HG03558 (cell line): ENCODE measurements around the gene TMEM143.
"Not testable (repeated sequence)": the region's sequence is repeated elsewhere in the genome, so short reads cannot be mapped to it uniquely, and the experiment has no call there.

Experiments used
- ATAC-seq: cut with Tn5 transposase; IDR thresholded peaks from one replicate; pipeline ENCODE4 v1.9.1; 2021; ENCODE audit warnings: moderate number of reproducible peaks; ENCODE audit not compliant: unreplicated experiment; ENCODE audit errors: extremely low read depth

Gene TMEM143

DNA sequence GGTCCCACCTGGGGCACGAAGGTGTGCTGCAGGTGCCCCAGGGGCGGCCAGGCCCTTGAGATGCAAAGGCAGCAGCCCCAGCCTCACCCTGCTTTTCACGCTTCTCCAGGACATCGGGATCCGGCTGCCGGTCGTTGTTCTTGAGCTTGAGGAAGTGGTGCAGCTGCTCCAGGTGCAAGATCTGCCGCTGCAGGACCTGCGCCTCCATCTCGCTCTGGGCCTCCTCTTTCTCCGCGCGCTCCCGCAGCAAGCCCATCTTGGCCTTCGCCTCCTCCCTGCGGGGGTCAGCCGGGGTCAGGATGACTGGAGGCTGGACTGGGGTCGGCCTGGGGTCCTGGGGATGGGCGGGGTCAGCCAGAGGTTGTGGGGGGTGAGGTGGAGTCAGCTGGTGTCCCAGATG, 59.9 kb downstream of the TMEM143 start:
- ATAC-seq, result no peak

DNA sequence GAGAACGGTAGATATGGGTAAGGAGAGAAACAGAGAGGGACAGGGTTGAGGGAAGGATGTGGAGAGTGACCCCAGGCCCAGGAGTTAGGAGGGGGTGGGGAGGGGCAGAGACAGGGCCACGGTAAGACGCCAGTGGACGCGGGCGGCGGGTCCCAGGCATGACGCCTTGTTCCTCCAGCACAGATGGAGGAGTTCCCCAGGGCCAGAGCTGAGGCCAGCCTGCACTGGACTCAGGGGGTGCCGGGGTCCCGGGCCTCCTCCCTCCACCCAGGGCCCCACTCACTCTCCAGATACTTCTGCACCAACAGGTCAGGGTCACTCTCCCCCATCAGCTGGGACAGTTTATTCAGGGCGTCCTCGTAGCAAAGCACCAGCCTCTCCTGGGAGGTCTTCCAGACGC, 60.4 kb downstream of the TMEM143 start:
- ATAC-seq, result no peak

DNA sequence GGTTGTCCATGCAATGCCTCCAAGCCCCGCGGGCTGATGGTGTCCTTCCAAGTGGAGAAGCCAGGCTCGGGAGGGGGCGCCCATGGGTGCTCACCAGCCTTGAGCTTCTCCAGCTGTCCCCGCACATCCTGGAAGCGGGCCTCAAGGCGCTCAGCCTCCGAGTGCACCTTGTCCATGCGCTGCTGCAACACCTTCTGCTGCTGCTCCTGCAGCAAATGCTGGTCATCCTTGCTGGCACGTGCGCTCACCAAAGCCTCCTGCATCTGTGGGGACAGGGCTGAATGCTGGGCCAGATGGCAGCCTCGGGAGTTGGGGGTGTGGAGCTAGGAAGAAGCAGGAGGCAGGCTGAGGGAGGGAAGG, 61.2 kb downstream of the TMEM143 start:
- no peak for ATAC-seq

DNA sequence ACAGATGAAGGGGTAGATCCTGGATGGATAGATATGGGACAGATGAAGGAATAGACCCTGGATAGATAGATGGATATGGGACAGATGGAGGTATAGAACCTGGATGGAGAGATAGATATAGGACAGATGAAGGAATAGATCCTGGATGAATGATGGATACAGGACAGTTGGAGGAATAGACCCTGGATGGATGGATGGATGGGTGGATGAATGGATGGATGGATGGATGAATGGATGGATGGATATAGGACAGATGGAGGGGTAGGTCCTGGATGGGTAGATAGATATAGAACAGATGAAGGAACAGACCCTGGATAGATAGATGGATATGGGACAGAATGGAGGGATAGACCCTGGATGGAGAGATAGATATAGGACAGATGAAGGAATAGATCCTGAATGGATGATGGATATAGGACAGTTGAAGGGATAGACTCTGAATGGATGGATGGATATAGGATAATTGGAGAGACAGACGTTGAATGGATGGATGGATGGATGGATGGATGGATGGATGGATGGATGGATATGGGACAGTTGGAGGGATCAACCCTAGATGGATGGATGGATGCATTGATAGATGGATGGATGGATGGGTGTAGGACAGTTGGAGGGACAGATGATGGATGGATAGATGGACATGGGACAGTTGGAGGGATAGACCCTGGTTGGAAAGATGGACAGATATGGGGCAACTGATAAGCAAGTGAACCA, 61.7 kb downstream of the TMEM143 start:
- ATAC-seq, result no peak

DNA sequence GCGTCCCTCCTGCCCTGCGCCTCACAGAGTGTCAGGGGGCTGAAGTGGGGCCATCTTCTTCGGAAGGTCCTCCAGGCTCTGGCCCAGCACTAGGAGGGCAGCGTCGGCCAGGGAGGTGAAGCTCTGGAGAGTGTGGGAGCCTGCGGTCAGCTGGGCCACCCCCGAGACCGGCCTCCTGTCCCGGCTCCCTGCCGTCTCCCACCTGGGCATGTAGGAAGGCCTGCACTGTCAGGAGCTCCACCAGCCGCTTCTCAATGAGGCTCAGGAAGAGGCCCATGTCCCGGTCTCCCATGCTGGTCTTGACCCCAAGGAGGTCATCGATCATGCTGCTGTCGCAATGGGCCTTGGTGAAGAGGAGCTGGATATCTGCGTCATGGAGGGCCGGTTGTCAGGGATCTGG, 65.8 kb downstream of the TMEM143 start:
- ATAC-seq, result no peak

DNA sequence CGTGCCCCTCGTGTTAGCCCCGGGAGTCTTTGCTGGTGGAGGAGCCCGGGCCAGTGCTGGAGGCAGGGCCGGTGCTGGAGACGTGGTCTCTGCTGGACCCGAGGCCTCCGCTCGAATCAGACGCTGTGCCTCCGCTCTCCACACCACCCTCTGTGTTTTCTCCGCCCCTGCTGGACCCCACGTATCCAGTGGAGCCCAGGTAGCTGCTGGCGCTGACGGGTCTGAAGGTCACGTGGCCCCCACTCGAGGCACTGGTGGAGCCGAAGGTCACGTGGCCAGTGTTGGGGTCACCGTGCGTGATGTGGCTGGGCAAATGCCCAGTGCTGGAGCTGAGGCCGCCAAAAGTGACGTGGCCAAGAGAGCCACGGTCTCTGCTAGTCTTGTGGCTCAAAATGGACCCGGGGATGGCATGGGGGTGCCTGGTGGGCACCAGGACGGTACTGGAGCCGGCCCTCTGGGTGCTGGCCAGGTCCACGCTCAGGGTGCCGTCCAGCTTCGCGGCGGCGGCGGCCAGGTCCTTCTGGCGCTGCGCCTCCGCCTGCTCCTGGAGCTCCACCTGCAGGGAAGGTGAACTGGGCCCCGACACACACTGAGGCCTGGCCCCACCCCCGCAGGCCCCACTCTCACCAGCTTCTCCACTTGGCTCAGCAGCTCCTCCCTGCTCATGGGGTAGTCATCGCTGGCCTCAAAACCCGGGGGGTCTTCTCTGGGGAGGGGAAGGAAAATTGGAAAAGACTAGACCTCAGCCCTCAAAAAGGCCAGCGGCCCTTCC, 66.6 kb downstream of the TMEM143 start:
- ATAC-seq, result no peak

DNA sequence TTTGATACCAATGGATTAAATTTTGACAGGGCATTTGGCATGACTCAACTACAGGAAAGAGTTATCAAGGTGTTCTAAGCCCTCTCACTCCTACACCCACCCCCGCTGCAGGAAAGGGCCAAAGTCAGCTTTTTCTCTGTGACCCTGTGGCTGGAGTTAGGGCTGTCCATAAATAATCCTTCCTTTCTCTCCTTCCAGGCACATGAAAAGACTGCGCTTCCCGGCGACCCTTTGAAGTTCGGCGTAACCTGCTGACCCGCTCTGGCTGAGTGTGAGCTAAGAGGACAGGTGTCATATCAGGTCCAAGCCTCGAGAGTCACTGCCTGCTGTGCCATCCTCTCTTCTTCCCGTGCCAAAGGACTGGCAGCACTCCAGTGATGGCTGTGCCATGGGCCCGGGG, 68.3 kb downstream of the TMEM143 start:
- ATAC-seq, result no peak

DNA sequence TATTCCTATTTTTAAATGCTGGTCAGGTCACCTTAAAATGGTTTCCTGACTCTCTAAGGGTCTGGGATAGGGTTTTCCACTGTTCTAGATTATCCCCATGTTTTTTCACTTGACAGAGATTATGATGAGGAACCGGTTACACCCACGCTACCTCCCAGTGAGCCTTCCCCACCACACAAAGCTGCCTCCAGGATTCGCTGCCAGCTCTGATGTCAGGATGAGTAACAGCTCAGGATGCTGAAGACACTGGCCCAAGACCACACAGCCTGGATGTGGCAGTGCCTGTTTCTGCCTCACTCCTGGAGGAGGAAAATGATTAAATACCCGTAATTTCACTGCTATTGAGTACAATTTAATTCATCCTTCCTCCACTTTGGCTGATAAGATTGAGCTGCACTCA, 70.9 kb downstream of the TMEM143 start:
- no peak for ATAC-seq

DNA sequence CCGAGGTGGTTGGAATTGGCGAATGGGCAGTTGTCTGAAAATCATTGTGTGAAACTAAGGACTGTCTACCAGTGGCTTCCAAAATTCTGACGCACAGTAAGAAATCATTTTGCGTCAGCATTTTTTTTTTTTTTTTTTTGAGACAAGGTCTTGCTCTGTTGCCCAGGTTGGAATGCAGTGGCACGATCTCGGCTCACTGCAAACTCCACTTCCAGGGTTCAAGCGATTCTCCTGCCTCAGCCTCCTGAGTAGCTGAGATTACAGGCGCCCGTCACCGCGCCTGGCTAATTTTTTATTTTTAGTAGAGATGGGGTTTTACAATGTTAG, 72.3 kb downstream of the TMEM143 start:
- not testable (repeated sequence) for ATAC-seq

DNA sequence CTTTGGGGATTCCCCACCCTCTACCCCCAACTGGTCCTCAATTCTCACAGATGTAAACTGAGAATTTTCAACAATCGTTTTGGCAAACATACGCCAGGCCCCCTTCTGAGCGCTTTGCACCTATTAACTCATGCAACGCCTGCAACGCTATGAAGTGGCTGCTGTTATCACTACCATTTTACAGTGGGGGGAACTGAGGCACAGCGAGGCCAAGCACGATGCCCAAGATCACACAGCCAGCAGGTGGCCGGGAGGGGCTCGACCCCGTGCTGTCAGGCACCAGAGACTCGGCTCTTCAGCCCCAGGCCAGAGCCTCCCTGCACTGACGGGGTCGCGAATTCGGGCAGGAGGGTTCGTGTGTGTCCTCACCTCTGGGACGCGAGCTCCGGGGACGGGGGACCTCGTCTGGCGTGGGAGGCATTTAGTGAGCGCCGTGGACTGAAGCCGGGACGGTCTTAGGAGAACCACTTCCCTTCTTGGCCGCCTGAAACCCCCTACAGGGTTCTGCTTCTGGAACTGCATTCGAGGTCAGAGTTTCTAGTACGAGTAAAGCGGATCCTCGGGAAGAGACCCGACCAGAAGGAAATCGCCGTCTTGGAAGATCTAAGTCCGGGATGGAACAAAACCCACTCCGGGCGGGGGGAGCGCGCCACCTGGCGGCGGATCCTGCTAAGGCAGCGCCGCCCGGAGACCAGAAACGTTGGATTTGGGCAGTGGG, 72.8 kb downstream of the TMEM143 start:
- no peak for ATAC-seq

DNA sequence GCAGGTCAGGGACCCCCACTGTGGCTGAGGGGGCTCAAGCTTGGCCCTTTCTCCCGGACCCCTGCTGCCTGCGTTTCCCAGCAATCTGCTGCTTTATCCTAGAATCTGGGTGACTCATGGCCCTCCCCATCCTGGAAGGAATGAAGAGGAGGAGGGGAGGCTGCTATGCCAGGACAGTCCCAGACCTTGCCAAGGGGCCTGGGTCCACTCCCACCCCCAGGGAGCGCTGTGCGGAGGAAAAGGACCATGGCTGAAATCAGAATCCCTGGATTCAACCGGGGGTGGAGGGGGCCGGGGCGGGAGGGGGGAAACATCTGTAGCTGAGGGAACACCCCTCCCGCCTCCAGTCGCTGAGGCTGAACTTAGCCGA, 73.4 kb downstream of the TMEM143 start:
- no peak for ATAC-seq

DNA sequence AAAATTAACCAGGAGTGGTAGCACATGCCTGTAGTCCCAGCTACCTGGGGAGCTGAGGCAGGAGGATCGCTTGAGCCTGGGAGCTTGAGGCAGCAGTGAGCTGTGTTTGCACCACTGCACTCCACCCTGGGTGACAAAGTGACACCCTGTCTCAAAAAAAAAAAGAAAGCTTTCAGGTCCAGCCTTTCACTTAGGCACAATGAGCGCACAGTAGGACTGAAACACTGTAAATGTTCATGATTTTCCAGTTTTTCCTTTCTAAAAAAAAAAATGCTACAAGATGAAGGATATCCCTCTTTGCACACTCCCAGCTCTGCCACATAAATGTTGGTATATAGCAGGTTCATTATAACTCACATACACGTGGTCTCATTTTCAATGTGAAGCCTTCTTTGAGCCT, 76.0 kb downstream of the TMEM143 start:
- ATAC-seq, result no peak

DNA sequence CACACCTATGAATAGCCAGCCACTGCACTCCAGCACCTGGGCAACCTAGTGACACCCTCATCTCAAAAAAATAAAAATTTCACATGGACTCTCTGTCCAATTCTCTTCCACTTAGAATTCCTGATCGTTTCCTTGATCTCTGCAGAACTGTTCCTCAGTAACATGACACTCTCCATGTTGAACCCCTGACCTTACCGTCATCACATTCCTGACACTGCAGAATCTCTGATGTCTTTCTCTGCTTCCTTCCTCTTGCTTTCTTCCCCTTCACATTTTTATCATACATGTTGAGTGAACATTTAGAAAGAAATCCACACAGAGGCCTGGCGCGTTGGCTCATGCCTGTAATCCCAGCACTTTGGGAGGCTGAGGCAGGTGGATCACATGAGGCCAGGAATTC, 78.8 kb downstream of the TMEM143 start:
- no peak for ATAC-seq

DNA sequence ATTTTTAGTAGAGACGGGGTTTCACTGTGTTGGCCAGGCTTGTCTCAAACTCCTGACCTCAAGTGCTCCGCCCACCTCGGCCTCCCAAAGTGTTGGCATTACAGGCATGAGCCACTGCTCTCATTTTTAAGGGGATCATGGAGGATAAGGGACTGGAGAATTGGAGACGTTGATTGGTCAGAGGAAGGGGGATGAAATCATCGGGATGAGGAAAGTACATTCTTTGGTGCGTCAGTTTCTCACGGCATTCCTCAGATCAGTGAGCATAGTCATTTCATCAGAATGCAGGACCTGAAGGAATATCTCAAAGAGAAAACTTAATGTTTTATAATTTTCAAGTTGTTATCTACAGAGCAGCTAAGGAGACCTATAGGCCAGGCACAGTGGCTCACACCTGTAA, 79.8 kb downstream of the TMEM143 start:
- ATAC-seq, result no peak
